Lung (tissue), 12 donors: Measurements from ENCODE around the gene SYNPO2L. TPM values are rescaled to one million over a fixed set of nuclear protein-coding genes. Genes with fewer than 3 reads are reported as not detected.
A peak's percentile ranks its signal among the peaks of the same experiment; 100 is the strongest.

Experiments used
- ATAC-seq: fragments of 200-7000 bp; cut with Tn5 transposase; one replicate; pipeline ENCODE4 v1.9.1; 2020; ENCODE audit warnings: moderate number of reproducible peaks; ENCODE audit not compliant: insufficient read depth, low FRiP score
- DNase-seq, 3 donors: peaks; one replicate each; pipeline ENCODE4 v3.0.0-alpha.2; 2013 to 2017
- H3K27ac ChIP-seq, 2 donors: one replicate each; pipeline ENCODE4 v1.5.1; 2013; ENCODE audit warnings: mild to moderate bottlenecking in 2 of 2, moderate library complexity in 2 of 2, control low read depth in 1 of 2, inconsistent platforms in 1 of 2, low read depth in 1 of 2, low read length in 1 of 2
- H3K27me3 ChIP-seq, 3 donors: one replicate each; pipeline ENCODE4 v1.5.1; 2013; ENCODE audit warnings: low read length in 2 of 3; ENCODE audit not compliant: control insufficient read depth in 3 of 3, insufficient read depth in 3 of 3
- H3K36me3 ChIP-seq, 4 donors: one replicate each; pipeline ENCODE4 v1.5.1; 2013; ENCODE audit warnings: low read length in 4 of 4, mild to moderate bottlenecking in 1 of 4, moderate library complexity in 1 of 4; ENCODE audit not compliant: control insufficient read depth in 4 of 4, insufficient read depth in 4 of 4
- H3K4me1 ChIP-seq, 5 donors: one replicate each; pipeline ENCODE4 v1.5.1; 2013; ENCODE audit warnings: low read length in 5 of 5, mild to moderate bottlenecking in 2 of 5, moderate library complexity in 1 of 5; ENCODE audit not compliant: control insufficient read depth in 5 of 5, insufficient read depth in 5 of 5
- H3K4me3 ChIP-seq: one replicate; pipeline ENCODE4 v1.5.1; 2013; ENCODE audit warnings: mild to moderate bottlenecking, control low read depth, moderate library complexity
- H3K9ac ChIP-seq, 2 donors: one replicate each; pipeline ENCODE4 v1.5.1; 2013; ENCODE audit warnings: low read length in 2 of 2, control low read depth in 1 of 2; ENCODE audit not compliant: insufficient read depth in 1 of 2
- H3K9me3 ChIP-seq, 4 donors: one replicate each; pipeline ENCODE4 v1.5.1; 2013; ENCODE audit warnings: low read length in 3 of 4, mild to moderate bottlenecking in 1 of 4, moderate library complexity in 1 of 4; ENCODE audit not compliant: control insufficient read depth in 4 of 4, insufficient read depth in 3 of 4
- WGBS, 2 donors: extraction: QIAGEN DNeasy Blood & Tissue Kit; methylation state at CpG; one replicate each; pipeline ENCODE4 v1.1.7; 2013; 5-methylcytosine and 5-hydroxymethylcytosine counted together
- polyA plus RNA-seq, 2 donors: library from polyadenylated mRNA; stranded (reverse); fragments of 200-250 nt; gene quantifications; one replicate each; pipeline ENCODE4 v1.2.1, GENCODE V29; 2013
- total RNA-seq, 2 donors: library from RNA; depleted of rRNA in 1 of 2; stranded (reverse); fragments of >200 nt in 1 of 2; gene quantifications; one replicate each; pipeline ENCODE4 v1.2.1, GENCODE V29; 2014 to 2021
- TF ChIP-seq, protein P1 (sequence below): IDR thresholded peaks from 2 replicates; pipeline ENCODE4 v1.5.1; 2012; ENCODE audit warnings: mild to moderate bottlenecking; ENCODE audit errors: control extremely low read depth, extremely low read depth
- donor health status: control.
- donor health status: control.
- donor health status: Bipolar disorder and iron deficiency.
- donor health status: healthy.
- donor health status: DM: yes; HTN: yes; CAD: no.

The SYNPO2L gene
- total and polyA plus RNA-seq, 4 donors: 0.10 to 0.21 (median 0.12) TPM

DNA sequence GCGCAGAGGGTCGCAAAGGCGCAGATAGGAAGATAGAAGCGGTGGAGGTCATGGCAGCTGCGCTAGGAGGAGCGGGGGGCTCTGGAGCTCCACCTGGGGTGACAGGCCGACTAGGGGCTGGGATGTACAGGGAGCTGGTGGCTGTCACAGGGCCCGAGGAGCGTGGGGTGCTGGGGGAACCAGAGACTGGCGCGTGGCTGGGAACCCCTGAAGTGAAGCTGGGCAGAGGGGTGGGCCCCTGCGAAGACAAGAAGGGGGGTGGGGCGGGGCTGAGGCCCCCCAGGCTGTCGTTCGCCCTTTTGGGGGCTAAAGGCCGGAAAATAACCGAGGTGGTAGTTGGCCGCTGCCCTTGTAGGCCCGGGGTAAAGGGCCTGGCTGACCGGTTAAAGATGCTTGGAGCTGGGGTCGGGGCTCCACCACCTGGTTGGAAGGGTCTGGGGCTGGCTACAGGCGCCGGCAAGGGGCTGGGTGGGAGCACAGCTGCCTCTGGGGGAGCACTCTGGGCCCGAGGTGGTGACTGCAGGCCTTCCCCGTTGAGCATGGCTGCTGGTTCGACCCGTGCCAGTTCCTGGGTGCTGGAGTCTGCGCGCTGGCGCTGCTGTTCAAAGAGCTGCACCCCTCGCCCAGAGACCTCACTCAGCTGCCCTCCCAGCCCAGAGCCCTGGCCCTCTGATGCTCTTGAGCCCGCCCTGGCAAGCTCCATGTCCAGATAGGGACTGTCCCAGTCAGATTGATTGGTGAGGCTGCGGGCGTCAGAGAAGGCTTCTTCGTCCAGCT is 7.8 kb downstream of the SYNPO2L start:
- peaks cover 0 to 22% (median 6%) of the 10 kb centered on the region in 5 donors for H3K4me1 ChIP-seq
- 37 to 39% methylated on average over 35 of the region's 35 CpGs for WGBS, 2 donors
- peak overlapping the region; percentile 65 for H3K4me3 ChIP-seq
- H3K9me3 ChIP-seq: no peaks in the 10 kb centered on the region
- H3K27ac ChIP-seq: peak overlapping the region; percentile 67 to 90
- no peak for ATAC-seq
- DNase-seq: peak in 2 of 3 donors; percentile 10 to 18
- H3K36me3 ChIP-seq: no peaks in the 10 kb centered on the region
- TF ChIP-seq, protein P1, sequence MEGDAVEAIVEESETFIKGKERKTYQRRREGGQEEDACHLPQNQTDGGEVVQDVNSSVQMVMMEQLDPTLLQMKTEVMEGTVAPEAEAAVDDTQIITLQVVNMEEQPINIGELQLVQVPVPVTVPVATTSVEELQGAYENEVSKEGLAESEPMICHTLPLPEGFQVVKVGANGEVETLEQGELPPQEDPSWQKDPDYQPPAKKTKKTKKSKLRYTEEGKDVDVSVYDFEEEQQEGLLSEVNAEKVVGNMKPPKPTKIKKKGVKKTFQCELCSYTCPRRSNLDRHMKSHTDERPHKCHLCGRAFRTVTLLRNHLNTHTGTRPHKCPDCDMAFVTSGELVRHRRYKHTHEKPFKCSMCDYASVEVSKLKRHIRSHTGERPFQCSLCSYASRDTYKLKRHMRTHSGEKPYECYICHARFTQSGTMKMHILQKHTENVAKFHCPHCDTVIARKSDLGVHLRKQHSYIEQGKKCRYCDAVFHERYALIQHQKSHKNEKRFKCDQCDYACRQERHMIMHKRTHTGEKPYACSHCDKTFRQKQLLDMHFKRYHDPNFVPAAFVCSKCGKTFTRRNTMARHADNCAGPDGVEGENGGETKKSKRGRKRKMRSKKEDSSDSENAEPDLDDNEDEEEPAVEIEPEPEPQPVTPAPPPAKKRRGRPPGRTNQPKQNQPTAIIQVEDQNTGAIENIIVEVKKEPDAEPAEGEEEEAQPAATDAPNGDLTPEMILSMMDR: no peak
- no peaks in the 10 kb centered on the region for H3K27me3 ChIP-seq
- peak overlapping the region; percentile 49 to 56 for H3K9ac ChIP-seq

DNA sequence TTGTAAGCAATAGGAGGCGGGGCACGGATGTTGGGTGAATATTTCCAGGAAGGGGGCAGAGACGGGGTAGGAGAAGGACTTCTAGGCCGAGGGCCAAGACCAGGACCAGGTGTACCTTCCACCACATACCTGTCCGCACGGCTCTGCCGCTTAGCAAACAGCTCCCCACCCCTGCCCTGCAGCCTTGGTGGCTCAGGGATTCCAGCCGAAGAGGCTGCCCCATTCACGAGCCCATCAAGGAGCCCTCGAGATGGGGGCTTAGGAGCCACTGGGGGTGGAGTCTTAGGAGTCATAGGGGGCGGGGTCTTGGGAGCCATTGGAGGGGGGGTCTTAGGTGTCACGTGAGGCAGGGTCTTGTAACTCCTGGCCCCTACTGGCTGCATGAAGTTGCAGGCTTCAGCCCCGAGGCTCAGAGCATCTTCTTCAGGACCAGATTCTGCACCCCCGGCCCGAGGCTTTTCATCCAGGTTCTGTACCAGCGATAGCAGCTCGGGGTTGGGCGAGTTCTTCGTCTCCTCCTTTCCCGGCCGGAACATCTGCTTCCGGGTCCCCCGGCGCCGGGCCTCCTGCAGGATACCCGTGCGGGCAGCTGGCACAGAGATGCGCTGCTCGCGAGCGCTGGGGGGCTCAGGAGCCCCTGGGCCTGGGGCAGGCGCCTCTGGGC is 8.5 kb downstream of the SYNPO2L start:
- Histone ChIP-seq H3K9ac (peak overlapping the region; percentile 56 to 86), H3K4me3 (peak overlapping the region; percentile 65), H3K27me3 (no peaks in the 10 kb centered on the region), H3K9me3 (no peaks in the 10 kb centered on the region), H3K36me3 (no peaks in the 10 kb centered on the region), H3K4me1 (peaks cover 0 to 22% (median 6%) of the 10 kb centered on the region in 5 donors), H3K27ac (peak overlapping the region; percentile 67 to 90)
- ATAC-seq (peak; percentile 36), DNase-seq (peak; percentile 85 to 91 (median 87))
- TF ChIP-seq, protein P1: no peak
- 14 to 16% methylated on average over 32 of the region's 32 CpGs for WGBS, 2 donors

DNA sequence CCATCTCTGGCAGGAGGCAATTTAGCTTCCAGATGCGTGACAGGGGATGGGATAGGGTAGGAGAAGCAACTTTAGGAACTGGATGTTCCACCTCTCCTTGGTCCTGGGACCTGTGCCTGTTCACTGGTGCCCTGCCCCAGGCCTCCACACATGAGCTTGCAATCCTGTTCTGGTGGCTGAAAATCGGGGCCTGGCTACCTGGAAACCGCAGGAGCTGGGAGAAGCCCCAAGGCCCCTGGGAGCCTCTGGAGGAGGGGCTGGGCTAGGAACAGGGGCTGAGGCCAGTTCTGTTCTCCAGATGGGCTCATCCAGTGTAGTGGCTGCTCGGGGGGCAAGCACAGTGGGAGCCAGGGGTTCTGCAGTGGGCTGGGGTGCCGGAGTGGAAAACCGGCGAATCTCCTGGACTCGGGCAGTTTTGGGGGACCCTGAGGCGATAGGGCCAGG is 9.2 kb downstream of the SYNPO2L start:
- Histone ChIP-seq H3K4me1 (peaks cover 0 to 22% (median 6%) of the 10 kb centered on the region in 5 donors), H3K36me3 (no peaks in the 10 kb centered on the region), H3K4me3 (no peak overlapping the region), H3K27me3 (no peaks in the 10 kb centered on the region), H3K9ac (peak overlapping the region in 1 of 2 donors; percentile 42), H3K27ac (peak overlapping the region in 1 of 2 donors; percentile 90), H3K9me3 (no peaks in the 10 kb centered on the region)
- TF ChIP-seq, protein P1: no peak
- no peak for ATAC-seq
- WGBS, 2 donors: 93 to 97% methylated on average over 9 of the region's 9 CpGs
- no peak for DNase-seq
